ENCODE results near the gene FBXW7.

- TF ChIP-seq CTCF (IDR thresholded peaks at IDR 0.05) = no peak
- TF ChIP-seq POLR2A (IDR thresholded peaks at IDR 0.05) = no peak
Measured at GRCh38 chr4:152339576-152339975, 196.3 kb downstream of the FBXW7 start.
